Dermis blood vessel endothelial cell (primary cell): ENCODE results near the gene FAM193B. TPM values are rescaled to one million over a fixed set of nuclear protein-coding genes. Genes with fewer than 3 reads are reported as not detected.

ENCODE experiments used
- total RNA-seq: library from RNA; depleted of rRNA; stranded (reverse); fragments of >200 nt; gene quantifications from 2 replicates; pipeline ENCODE4 v1.2.3, GENCODE V29; 2014

Gene FAM193B
- total RNA-seq, 1 donor from 2014 or later: 31.0 TPM

Other genes starting within 250 kb of the FAM193B start
- 20.9 and 38.5 TPM in 2 replicates for gene MXD3, start 242.7 kb downstream of the FAM193B start, total RNA-seq
- 407 and 457 TPM in 2 replicates for gene LMAN2, start 202.9 kb downstream of the FAM193B start, total RNA-seq
- gene RGS14, start 196.6 kb downstream of the FAM193B start, total RNA-seq: 4.4 and 9.9 TPM in 2 replicates
- gene SLC34A1, start 170.1 kb downstream of the FAM193B start, total RNA-seq: not detected in 2 replicates
- not detected in 2 replicates for gene PFN3, start 153.9 kb downstream of the FAM193B start, total RNA-seq
- 0.85 and 1.3 TPM in 2 replicates for gene F12, start 145.0 kb downstream of the FAM193B start, total RNA-seq
- gene GRK6, start 127.9 kb downstream of the FAM193B start, total RNA-seq: 22.0 and 32.3 TPM in 2 replicates
- gene PRR7, start 107.7 kb downstream of the FAM193B start, total RNA-seq: 4.5 and 4.8 TPM in 2 replicates
- gene DBN1, start 80.9 kb downstream of the FAM193B start, total RNA-seq: 147 and 157 TPM in 2 replicates
- 38.3 and 73.0 TPM in 2 replicates for gene PDLIM7, start 57.0 kb downstream of the FAM193B start, total RNA-seq
- gene DOK3, start 44.7 kb downstream of the FAM193B start, total RNA-seq: 2.0 and 4.6 TPM in 2 replicates
- gene DDX41, start 37.6 kb downstream of the FAM193B start, total RNA-seq: 68.2 and 98.8 TPM in 2 replicates
- gene TMED9, start 37.6 kb upstream of the FAM193B start, total RNA-seq: 174 and 176 TPM in 2 replicates
- 31.0 and 35.6 TPM in 2 replicates for gene B4GALT7, start 45.6 kb upstream of the FAM193B start, total RNA-seq
- not detected in 2 replicates for gene FAM153A, start 228.3 kb upstream of the FAM193B start, total RNA-seq